Sigmoid colon (tissue), 4 donors: ENCODE results near the gene MIAT.

Experiments used
- EP300 ChIP-seq, 4 donors: sonication (generic); formaldehyde crosslinking; IDR thresholded peaks; one replicate each; pipeline ENCODE4 v1.6.1; 2017; ENCODE audit warnings: antibody characterized with exemption in 4 of 4
- POLR2A ChIP-seq, 2 donors: fragments of 450-650 bp; IDR thresholded peaks; one replicate each; pipeline ENCODE4 v1.6.1; 2016; ENCODE audit warnings: antibody characterized with exemption in 2 of 2, mild to moderate bottlenecking in 2 of 2, moderate library complexity in 2 of 2
- POLR2AphosphoS5 ChIP-seq, 4 donors: sonication (generic); formaldehyde crosslinking; IDR thresholded peaks; one replicate each; pipeline ENCODE4 v1.6.1; 2017; ENCODE audit warnings: antibody characterized with exemption in 4 of 4
- TF ChIP-seq, protein P1 (sequence below), 4 experiments: fragments of 450-650 bp in 3 of 4; fragments of 200-600 bp in 1 of 4; IDR thresholded peaks; one replicate each; pipeline ENCODE4 v1.5.1; 2016 to 2019; ENCODE audit warnings: antibody characterized with exemption in 4 of 4, mild to moderate bottlenecking in 3 of 4, moderate library complexity in 2 of 4

DNA sequence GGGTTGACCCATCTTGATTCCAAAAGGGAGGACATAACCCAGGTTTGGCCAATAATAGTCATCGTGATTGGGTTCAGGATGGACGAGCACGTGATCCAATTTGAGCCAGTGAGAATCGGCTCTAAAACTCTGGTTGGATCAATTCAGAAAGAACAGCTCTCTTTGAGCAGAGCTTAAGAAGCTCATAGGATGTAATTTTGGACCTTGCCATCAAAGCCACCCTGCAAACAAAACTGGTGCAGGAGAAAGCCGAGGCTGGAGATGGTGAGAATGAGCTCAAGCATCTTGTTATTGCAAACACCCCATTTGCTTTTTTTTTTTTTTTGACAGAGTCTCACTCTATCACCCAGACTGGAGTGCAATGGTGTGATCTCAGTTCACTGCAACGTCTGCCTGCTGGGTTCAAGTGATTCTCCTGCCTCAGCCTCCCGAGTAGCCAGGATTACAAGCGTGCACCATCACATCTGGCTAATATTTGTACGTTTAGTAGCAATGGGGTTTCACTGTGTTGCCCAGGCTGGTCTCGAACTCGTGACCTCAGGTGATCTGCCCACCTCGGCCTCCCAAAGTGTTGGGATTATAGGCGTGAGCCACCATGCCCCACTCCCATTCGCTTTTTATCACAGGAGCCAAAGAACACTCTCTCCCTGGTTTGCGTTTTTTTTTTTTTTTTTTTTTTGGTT is 13.8 kb upstream of the MIAT start:
- TF ChIP-seq, protein P1, sequence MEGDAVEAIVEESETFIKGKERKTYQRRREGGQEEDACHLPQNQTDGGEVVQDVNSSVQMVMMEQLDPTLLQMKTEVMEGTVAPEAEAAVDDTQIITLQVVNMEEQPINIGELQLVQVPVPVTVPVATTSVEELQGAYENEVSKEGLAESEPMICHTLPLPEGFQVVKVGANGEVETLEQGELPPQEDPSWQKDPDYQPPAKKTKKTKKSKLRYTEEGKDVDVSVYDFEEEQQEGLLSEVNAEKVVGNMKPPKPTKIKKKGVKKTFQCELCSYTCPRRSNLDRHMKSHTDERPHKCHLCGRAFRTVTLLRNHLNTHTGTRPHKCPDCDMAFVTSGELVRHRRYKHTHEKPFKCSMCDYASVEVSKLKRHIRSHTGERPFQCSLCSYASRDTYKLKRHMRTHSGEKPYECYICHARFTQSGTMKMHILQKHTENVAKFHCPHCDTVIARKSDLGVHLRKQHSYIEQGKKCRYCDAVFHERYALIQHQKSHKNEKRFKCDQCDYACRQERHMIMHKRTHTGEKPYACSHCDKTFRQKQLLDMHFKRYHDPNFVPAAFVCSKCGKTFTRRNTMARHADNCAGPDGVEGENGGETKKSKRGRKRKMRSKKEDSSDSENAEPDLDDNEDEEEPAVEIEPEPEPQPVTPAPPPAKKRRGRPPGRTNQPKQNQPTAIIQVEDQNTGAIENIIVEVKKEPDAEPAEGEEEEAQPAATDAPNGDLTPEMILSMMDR (IDR thresholded peaks at IDR 0.05): no peak
- TF ChIP-seq POLR2A (IDR thresholded peaks at IDR 0.05) (no peak), POLR2AphosphoS5 (IDR thresholded peaks at IDR 0.05) (no peak), EP300 (IDR thresholded peaks at IDR 0.05) (no peak)
